ENCODE data around the gene ACER3. TPM values are rescaled to one million over a fixed set of nuclear protein-coding genes. Genes with fewer than 3 reads are reported as not detected.

Gene ACER3
- total RNA-seq, 4 donors from 2014 or later = 6.5 to 58.9 (median 27.4) TPM

- Histone ChIP-seq H3K4me1 (no peaks in the 10 kb centered on the region), H3K27me3 (no peaks in the 10 kb centered on the region), H3K36me3 (no peaks in the 10 kb centered on the region), H3K4me3 (no peak overlapping the region), H3K27ac (no peak overlapping the region), H3K9me3 (no peaks in the 10 kb centered on the region)
- intact Hi-C loops (cut with DNase I; ENCODE audit: low total_unique reads) = no loop called here
- TF ChIP-seq POLR2A (IDR thresholded peaks at IDR 0.05) (no peak), CTCF (IDR thresholded peaks at IDR 0.05) (no peak)
- DNase-seq = no peak
Measured at GRCh38 chr11:76889411-76889975, 28.8 kb downstream of the ACER3 start.

- no peak overlapping the region for H3K27ac ChIP-seq
- H3K4me1 ChIP-seq = no peaks in the 10 kb centered on the region
- TF ChIP-seq POLR2A (IDR thresholded peaks at IDR 0.05) (no peak), CTCF (IDR thresholded peaks at IDR 0.05) (no peak)
Measured at GRCh38 chr11:76890329-76890728, 29.6 kb downstream of the ACER3 start.

GRCh38 chr11:76891285-76891684 is 30.6 kb downstream of the ACER3 start:
- H3K4me1 ChIP-seq = no peaks in the 10 kb centered on the region
- no peaks in the 10 kb centered on the region for H3K27me3 ChIP-seq
- H3K9me3 ChIP-seq = no peaks in the 10 kb centered on the region
- intact Hi-C loops (cut with DNase I; ENCODE audit: low total_unique reads) = no loop called here
- no peak overlapping the region for H3K4me3 ChIP-seq
- no peak overlapping the region for H3K27ac ChIP-seq
- no peaks in the 10 kb centered on the region for H3K36me3 ChIP-seq
- TF ChIP-seq CTCF (IDR thresholded peaks at IDR 0.05) (no peak), POLR2A (IDR thresholded peaks at IDR 0.05) (no peak)
- no peak for DNase-seq

More at GRCh38 chr11:76890329-76890728, 29.6 kb downstream of the ACER3 start:
- Histone ChIP-seq H3K36me3 (no peaks in the 10 kb centered on the region), H3K9me3 (no peaks in the 10 kb centered on the region), H3K27me3 (no peaks in the 10 kb centered on the region), H3K4me3 (no peak overlapping the region)
- intact Hi-C loops (cut with DNase I; ENCODE audit: low total_unique reads) = no loop called here
- no peak for DNase-seq

GRCh38 chr11:76891793-76892192 is 31.1 kb downstream of the ACER3 start:
- Histone ChIP-seq H3K9me3 (no peaks in the 10 kb centered on the region), H3K4me1 (no peaks in the 10 kb centered on the region), H3K27me3 (no peaks in the 10 kb centered on the region), H3K4me3 (no peak overlapping the region), H3K27ac (no peak overlapping the region), H3K36me3 (no peaks in the 10 kb centered on the region)
- no peak for DNase-seq
- intact Hi-C loops (cut with DNase I; ENCODE audit: low total_unique reads) = no loop called here
- no peak for TF ChIP-seq POLR2A (IDR thresholded peaks at IDR 0.05)

- TF ChIP-seq POLR2A (IDR thresholded peaks at IDR 0.05) (no peak), CTCF (IDR thresholded peaks at IDR 0.05) (no peak)
- intact Hi-C loops (cut with DNase I; ENCODE audit: low total_unique reads) = no loop called here
- no peaks in the 10 kb centered on the region for H3K4me1 ChIP-seq
- no peaks in the 10 kb centered on the region for H3K27me3 ChIP-seq
- H3K27ac ChIP-seq = no peak overlapping the region
- H3K36me3 ChIP-seq = no peaks in the 10 kb centered on the region
- no peaks in the 10 kb centered on the region for H3K9me3 ChIP-seq
- no peak for DNase-seq
- no peak overlapping the region for H3K4me3 ChIP-seq
Measured at GRCh38 chr11:76892306-76892705, 31.6 kb downstream of the ACER3 start.

- Histone ChIP-seq H3K27ac (no peak overlapping the region), H3K4me3 (no peak overlapping the region), H3K4me1 (no peaks in the 10 kb centered on the region), H3K36me3 (no peaks in the 10 kb centered on the region), H3K9me3 (no peaks in the 10 kb centered on the region), H3K27me3 (no peaks in the 10 kb centered on the region)
- no peak for TF ChIP-seq POLR2A (IDR thresholded peaks at IDR 0.05)
- TF ChIP-seq CTCF (IDR thresholded peaks at IDR 0.05) = no peak
- intact Hi-C loops (cut with DNase I; ENCODE audit: low total_unique reads) = no loop called here
- no peak for DNase-seq
Measured at GRCh38 chr11:76897233-76897632, 36.5 kb downstream of the ACER3 start.
